HL-60 (cell line): Measurements from ENCODE around the gene RBM33.

Experiments used
- CTCF ChIP-seq: IDR thresholded peaks from one replicate; pipeline ENCODE4 v1.5.1; 2011; ENCODE audit warnings: low read length, control low read depth, inconsistent platforms; ENCODE audit not compliant: insufficient read depth
- GABPA ChIP-seq: IDR thresholded peaks from 2 replicates; pipeline ENCODE4 v1.6.1; 2012; ENCODE audit warnings: low read depth
- SPI1 ChIP-seq: IDR thresholded peaks from 2 replicates; pipeline ENCODE4 v1.6.1; 2012; ENCODE audit warnings: low read depth, mild to moderate bottlenecking, borderline replicate concordance

GRCh38 chr7:155734445-155734809 lies 90.0 kb downstream of the RBM33 start:
- no peak for TF ChIP-seq CTCF
- TF ChIP-seq GABPA, result no peak
- TF ChIP-seq SPI1, result no peak
